Measurements from ENCODE around the gene MAGT1.
A peak's percentile ranks its signal among the peaks of the same experiment; 100 is the strongest.
"Not testable (repeated sequence)": the region's sequence is repeated elsewhere in the genome, so short reads cannot be mapped to it uniquely, and the experiment has no call there.

Gene MAGT1

GRCh38 chrX:77831544-77831943 is 63.7 kb downstream of the MAGT1 start:
- not testable (repeated sequence) for DNase-seq

GRCh38 chrX:77821989-77822388 is 73.2 kb downstream of the MAGT1 start:
- not testable (repeated sequence) for DNase-seq

GRCh38 chrX:77820091-77820727 is 75.0 kb downstream of the MAGT1 start:
- no peak for DNase-seq

- no peak for DNase-seq
Measured at GRCh38 chrX:77814210-77814609, 81.0 kb downstream of the MAGT1 start.

- DNase-seq = no peak
Measured at GRCh38 chrX:77802201-77802600, 93.0 kb downstream of the MAGT1 start.

- DNase-seq = no peak
Measured at GRCh38 chrX:77795124-77795523, 100.1 kb downstream of the MAGT1 start.

GRCh38 chrX:77793946-77794345 is 101.3 kb downstream of the MAGT1 start:
- no peak for DNase-seq

- DNase-seq = peak; percentile 55 to 85 (median 71)
Measured at GRCh38 chrX:77788050-77788449, 107.2 kb downstream of the MAGT1 start.

GRCh38 chrX:77786365-77786680 is 108.9 kb downstream of the MAGT1 start:
- DNase-seq = peak in 1 of 4 experiments; percentile 0

GRCh38 chrX:77785486-77786364 is 109.5 kb downstream of the MAGT1 start, which contains the start of gene ATRX:
Gene ATRX, minus strand, starts transcription at chrX:77786216. Its CDS starts 215 bp downstream, at chrX:77786001.
- DNase-seq = peak; percentile 68 to 82 (median 82)

GRCh38 chrX:77779695-77780094 is 115.5 kb downstream of the MAGT1 start:
- DNase-seq = no peak

GRCh38 chrX:77776659-77777058 is 118.6 kb downstream of the MAGT1 start:
- no peak for DNase-seq
